GM19240 (cell line): ENCODE measurements around the gene IL13.

Experiments used
- DNase-seq: peaks from one replicate; pipeline ENCODE4 v3.0.0; 2011; ENCODE audit warnings: low spot score; ENCODE audit not compliant: insufficient read length

IL13 gene

GRCh38 chr5:132669966-132670882, 12.3 kb downstream of the IL13 start:
- no peak for DNase-seq

- no peak for DNase-seq
These were observed 13.0 kb downstream of the IL13 start for GRCh38 chr5:132671000-132671399.

- no peak for DNase-seq
These were observed 15.5 kb downstream of the IL13 start for GRCh38 chr5:132673488-132673887.

- no peak for DNase-seq
These were observed 16.1 kb downstream of the IL13 start, which contains the start of gene IL4 for GRCh38 chr5:132673939-132674630. Gene IL4, plus strand, starts transcription at chr5:132673989. Its CDS starts 62 bp downstream, at chr5:132674051.

- DNase-seq, result peak; percentile 69
These were observed 16.9 kb downstream of the IL13 start for GRCh38 chr5:132674671-132675506.

GRCh38 chr5:132675936-132676689, 18.1 kb downstream of the IL13 start:
- no peak for DNase-seq

GRCh38 chr5:132677191-132677590, 19.2 kb downstream of the IL13 start:
- no peak for DNase-seq

GRCh38 chr5:132677682-132678400, 19.9 kb downstream of the IL13 start:
- no peak for DNase-seq

- DNase-seq, result no peak
These were observed 20.8 kb downstream of the IL13 start for GRCh38 chr5:132678735-132679134.

GRCh38 chr5:132679166-132679565, 21.2 kb downstream of the IL13 start:
- no peak for DNase-seq

- DNase-seq, result no peak
These were observed 21.9 kb downstream of the IL13 start for GRCh38 chr5:132679717-132680380.

- DNase-seq, result no peak
These were observed 23.0 kb downstream of the IL13 start for GRCh38 chr5:132680780-132681475.

- DNase-seq, result no peak
These were observed 23.5 kb downstream of the IL13 start for GRCh38 chr5:132681476-132681831.

- no peak for DNase-seq
These were observed 24.0 kb downstream of the IL13 start for GRCh38 chr5:132681983-132682382.

- DNase-seq, result no peak
These were observed 26.5 kb downstream of the IL13 start for GRCh38 chr5:132684491-132684890.

GRCh38 chr5:132684922-132685720, 27.1 kb downstream of the IL13 start:
- DNase-seq, result no peak

GRCh38 chr5:132686193-132686592, 28.2 kb downstream of the IL13 start:
- DNase-seq, result no peak

- no peak for DNase-seq
These were observed 30.0 kb downstream of the IL13 start for GRCh38 chr5:132687995-132688394.
